Coronary artery (tissue), 2 donors: ENCODE measurements around the gene TASP1.

Experiments
- DNase-seq: peaks from one replicate; pipeline ENCODE4 v3.0.0-alpha.2; 2017; ENCODE audit warnings: low spot score
- H3K27ac ChIP-seq, 2 donors: fragments of 200-600 bp; sonication (generic); one replicate each; pipeline ENCODE4 v1.5.1; 2016 to 2019
- H3K4me3 ChIP-seq: fragments of 200-600 bp; sonication (generic); 2 replicates; pipeline ENCODE4 v1.5.1; 2016; ENCODE audit warnings: mild to moderate bottlenecking, moderate library complexity
- CTCF ChIP-seq: fragments of 200-600 bp; sonication (generic); IDR thresholded peaks from one replicate; pipeline ENCODE4 v1.5.1; 2019; ENCODE audit warnings: antibody characterized with exemption

TASP1 gene

GRCh38 chr20:13426870-13427269 is 211.9 kb downstream of the TASP1 start:
- Histone ChIP-seq H3K27ac (no peak overlapping the region), H3K4me3 (no peak overlapping the region)
- no peak for TF ChIP-seq CTCF
- no peak for DNase-seq

- no peak for DNase-seq
Measured at GRCh38 chr20:13425381-13426135, 213.2 kb downstream of the TASP1 start.

DNA sequence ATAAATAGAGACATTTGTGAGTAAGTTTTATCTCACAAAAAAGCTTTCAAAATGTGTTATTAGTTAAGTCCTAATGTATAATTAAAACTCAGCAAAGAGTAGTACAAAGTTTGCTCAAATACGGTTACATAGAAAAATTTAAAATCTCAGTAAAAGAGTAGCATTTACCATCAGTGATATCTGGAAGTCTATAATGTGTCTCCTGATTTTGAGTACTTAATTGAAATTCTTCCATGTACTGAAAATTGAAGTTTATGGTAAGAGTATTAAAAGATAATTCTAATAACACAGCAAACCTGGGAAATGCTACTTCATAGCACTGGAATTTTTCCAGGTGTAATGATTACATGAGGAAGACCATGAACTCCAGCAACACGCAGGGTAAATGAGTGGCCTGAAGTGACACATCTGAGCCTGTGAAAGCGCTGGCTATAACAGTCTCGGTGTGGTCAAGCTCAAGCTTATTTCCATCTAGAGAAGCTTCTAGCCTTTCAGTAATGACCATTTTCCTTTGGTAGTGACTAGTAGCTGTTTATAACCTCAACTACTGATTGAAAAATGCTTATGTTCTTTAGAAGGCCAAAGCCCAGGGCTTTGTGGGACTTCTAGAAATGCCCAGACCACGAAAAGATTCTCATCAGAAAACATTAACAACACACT is 214.4 kb downstream of the TASP1 start:
- no peak for DNase-seq
- Histone ChIP-seq H3K4me3 (no peak overlapping the region), H3K27ac (no peak overlapping the region)
- TF ChIP-seq CTCF = no peak

More at GRCh38 chr20:13425381-13426135, 213.2 kb downstream of the TASP1 start:
- Histone ChIP-seq H3K27ac (no peak overlapping the region), H3K4me3 (no peak overlapping the region)
- no peak for TF ChIP-seq CTCF

DNA sequence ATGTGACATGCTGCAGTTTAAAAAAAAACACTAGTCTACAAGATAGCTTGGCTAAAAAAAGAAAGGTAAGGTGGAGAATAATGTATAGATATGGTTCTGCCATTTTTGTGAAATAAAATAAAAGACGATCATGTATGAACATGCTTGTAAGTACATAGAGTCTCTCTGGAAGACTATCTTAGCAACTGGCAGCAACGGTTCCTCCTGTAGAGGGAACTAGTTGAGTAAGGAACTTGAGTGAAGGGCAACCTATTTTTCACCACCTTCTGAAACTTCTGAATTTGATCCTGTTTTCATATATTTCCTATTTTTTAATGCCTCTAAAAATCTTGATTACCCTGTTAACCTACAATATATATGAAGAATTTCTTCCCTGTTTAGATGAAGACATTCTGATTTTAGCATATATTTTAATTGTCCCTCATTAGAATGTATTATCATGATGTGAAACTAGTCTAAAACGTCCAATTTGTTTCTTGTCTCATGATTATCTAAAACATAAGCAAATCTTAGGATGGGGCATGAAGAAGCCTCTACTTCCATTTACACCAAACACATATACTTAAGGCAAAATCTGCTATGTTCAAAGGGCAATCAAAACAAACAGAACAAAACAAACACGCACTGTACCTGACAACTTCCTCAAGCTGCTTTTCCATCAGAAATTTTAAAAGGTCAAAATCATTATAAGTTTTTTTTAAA is 215.1 kb downstream of the TASP1 start:
- no peak overlapping the region for H3K4me3 ChIP-seq
- H3K27ac ChIP-seq = no peak overlapping the region
- TF ChIP-seq CTCF = no peak
- DNase-seq = no peak

- no peak overlapping the region for H3K27ac ChIP-seq
- no peak for TF ChIP-seq CTCF
- no peak for DNase-seq
- H3K4me3 ChIP-seq = no peak overlapping the region
Measured at GRCh38 chr20:13422637-13423036, 216.1 kb downstream of the TASP1 start.

- Histone ChIP-seq H3K27ac (no peak overlapping the region), H3K4me3 (no peak overlapping the region)
- no peak for TF ChIP-seq CTCF
- DNase-seq = no peak
Measured at GRCh38 chr20:13420625-13421024, 218.1 kb downstream of the TASP1 start.
